ENCODE measurements around the gene PXMP4. TPM values are rescaled to one million over a fixed set of nuclear protein-coding genes. Genes with fewer than 3 reads are reported as not detected.
"Not testable (repeated sequence)": the region's sequence is repeated elsewhere in the genome, so short reads cannot be mapped to it uniquely, and the experiment has no call there.

Gene PXMP4
- total RNA-seq, 2 donors from 2014 or later: 10.3 to 12.5 TPM

- Mint-ChIP-seq H3K27ac (peak overlapping the region; percentile 81 to 96), H3K36me3 (peaks cover 0 to 6% of the 10 kb centered on the region in 2 donors), H3K9me3 (peaks cover 3 to 4% of the 10 kb centered on the region in 2 donors)
- DNase-seq (ENCODE audit: low spot score in 2 of 2) (peak in 1 of 2 donors; percentile 15), ATAC-seq (peak in 1 of 2 donors; percentile 1)
Observed at GRCh38 chr20:33719277-33719988, 677 bp downstream of the PXMP4 start.

GRCh38 chr20:33716498-33716897 is 3.6 kb downstream of the PXMP4 start:
- peaks cover 3 to 4% of the 10 kb centered on the region in 2 donors for H3K9me3 Mint-ChIP-seq
- ATAC-seq: no peak
- DNase-seq (ENCODE audit: low spot score in 2 of 2): no peak
- H3K27ac Mint-ChIP-seq: peak overlapping the region in 1 of 2 donors; percentile 3
- peaks cover 0 to 6% of the 10 kb centered on the region in 2 donors for H3K36me3 Mint-ChIP-seq

GRCh38 chr20:33713865-33714367 is 6.2 kb downstream of the PXMP4 start:
- Mint-ChIP-seq H3K36me3 (no peaks in the 10 kb centered on the region), H3K9me3 (no peaks in the 10 kb centered on the region)

GRCh38 chr20:33711446-33711738 is 8.7 kb downstream of the PXMP4 start:
- Mint-ChIP-seq H3K36me3 (no peaks in the 10 kb centered on the region), H3K9me3 (no peaks in the 10 kb centered on the region), H3K27ac (peak overlapping the region in 1 of 2 donors; percentile 27)
- DNase-seq (ENCODE audit: low spot score in 2 of 2) (no peak), ATAC-seq (no peak)

More at GRCh38 chr20:33713865-33714367, 6.2 kb downstream of the PXMP4 start:
- DNase-seq (ENCODE audit: low spot score in 2 of 2) (no peak), ATAC-seq (no peak)
- H3K27ac Mint-ChIP-seq: peak overlapping the region in 1 of 2 donors; percentile 25

GRCh38 chr20:33710681-33711445 is 9.2 kb downstream of the PXMP4 start:
- H3K9me3 Mint-ChIP-seq: no peaks in the 10 kb centered on the region
- DNase-seq (ENCODE audit: low spot score in 2 of 2): no peak
- H3K27ac Mint-ChIP-seq: peak overlapping the region; percentile 27 to 76
- no peaks in the 10 kb centered on the region for H3K36me3 Mint-ChIP-seq
- ATAC-seq: no peak

GRCh38 chr20:33709905-33710541 is 10.1 kb downstream of the PXMP4 start:
- DNase-seq (ENCODE audit: low spot score in 2 of 2): no peak
- H3K36me3 Mint-ChIP-seq: no peaks in the 10 kb centered on the region

GRCh38 chr20:33709398-33709797 is 10.7 kb downstream of the PXMP4 start:
- DNase-seq (ENCODE audit: low spot score in 2 of 2) (no peak), ATAC-seq (peak; percentile 55 to 79)
- H3K9me3 Mint-ChIP-seq: no peaks in the 10 kb centered on the region
- H3K27ac Mint-ChIP-seq: no peak overlapping the region
- H3K36me3 Mint-ChIP-seq: no peaks in the 10 kb centered on the region

More at GRCh38 chr20:33709905-33710541, 10.1 kb downstream of the PXMP4 start:
- Mint-ChIP-seq H3K27ac (no peak overlapping the region), H3K9me3 (no peaks in the 10 kb centered on the region)
- peak in 1 of 2 donors; percentile 35 for ATAC-seq

GRCh38 chr20:33707668-33708067 is 12.4 kb downstream of the PXMP4 start:
- Mint-ChIP-seq H3K27ac (no peak overlapping the region), H3K36me3 (no peaks in the 10 kb centered on the region), H3K9me3 (no peaks in the 10 kb centered on the region)
- no peak for ATAC-seq
- DNase-seq (ENCODE audit: low spot score in 2 of 2): no peak

GRCh38 chr20:33704197-33704924 is 15.7 kb downstream of the PXMP4 start:
- no peaks in the 10 kb centered on the region for H3K36me3 Mint-ChIP-seq
- no peak for ATAC-seq
- DNase-seq (ENCODE audit: low spot score in 2 of 2): no peak
- no peak overlapping the region for H3K27ac Mint-ChIP-seq
- no peaks in the 10 kb centered on the region for H3K9me3 Mint-ChIP-seq

GRCh38 chr20:33703498-33704137 is 16.5 kb downstream of the PXMP4 start:
- ATAC-seq: no peak
- H3K36me3 Mint-ChIP-seq: peaks cover 0 to 2% of the 10 kb centered on the region in 2 donors
- peak overlapping the region in 1 of 2 donors; percentile 57 for H3K27ac Mint-ChIP-seq
- no peak for DNase-seq (ENCODE audit: low spot score in 2 of 2)
- no peaks in the 10 kb centered on the region for H3K9me3 Mint-ChIP-seq

- no peak for ATAC-seq
Observed at GRCh38 chr20:33702861-33703260, 17.2 kb downstream of the PXMP4 start.

GRCh38 chr20:33701629-33702450 is 18.3 kb downstream of the PXMP4 start:
- no peaks in the 10 kb centered on the region for H3K9me3 Mint-ChIP-seq
- no peak overlapping the region for H3K27ac Mint-ChIP-seq
- peaks cover 0 to 5% of the 10 kb centered on the region in 2 donors for H3K36me3 Mint-ChIP-seq
- DNase-seq (ENCODE audit: low spot score in 2 of 2) (no peak), ATAC-seq (no peak)

More at GRCh38 chr20:33702861-33703260, 17.2 kb downstream of the PXMP4 start:
- H3K9me3 Mint-ChIP-seq: no peaks in the 10 kb centered on the region
- peaks cover 0 to 5% of the 10 kb centered on the region in 2 donors for H3K36me3 Mint-ChIP-seq
- DNase-seq (ENCODE audit: low spot score in 2 of 2): no peak
- peak overlapping the region in 1 of 2 donors; percentile 44 for H3K27ac Mint-ChIP-seq

- not testable (repeated sequence) for H3K27ac Mint-ChIP-seq; H3K36me3 Mint-ChIP-seq; H3K9me3 Mint-ChIP-seq; ATAC-seq; DNase-seq (ENCODE audit: low spot score in 2 of 2)
Observed at GRCh38 chr20:33700696-33701441, 19.2 kb downstream of the PXMP4 start.

GRCh38 chr20:33698966-33699365 is 21.1 kb downstream of the PXMP4 start:
- DNase-seq (ENCODE audit: low spot score in 2 of 2); ATAC-seq; H3K36me3 Mint-ChIP-seq; H3K27ac Mint-ChIP-seq; H3K9me3 Mint-ChIP-seq: not testable (repeated sequence)

GRCh38 chr20:33697129-33697528 is 23.0 kb downstream of the PXMP4 start:
- no peaks in the 10 kb centered on the region for H3K9me3 Mint-ChIP-seq
- no peak for ATAC-seq
- H3K36me3 Mint-ChIP-seq: peaks cover 0 to 5% of the 10 kb centered on the region in 2 donors
- no peak overlapping the region for H3K27ac Mint-ChIP-seq
- DNase-seq (ENCODE audit: low spot score in 2 of 2): no peak

Measured in activated naive CD4-positive, alpha-beta T cell treated with anti-CD3 and anti-CD28 coated beads, Interleukin-2, amount 50 U/mL, for 72 hours (primary cell).